H9 (cell line): ENCODE data around the gene ACTL6B. TPM values are rescaled to one million over a fixed set of nuclear protein-coding genes. Genes with fewer than 3 reads are reported as not detected.

Experiments
- DNase-seq: peaks from one replicate; pipeline ENCODE4 v3.0.0-alpha.2; 2017
- H2AFZ ChIP-seq: one replicate; pipeline ENCODE4 v1.6.1; 2013; ENCODE audit warnings: mild to moderate bottlenecking, low read length, control low read depth, moderate library complexity
- H2AK5ac ChIP-seq: 2 replicates; pipeline ENCODE4 v1.6.1; 2013; ENCODE audit warnings: low read length, control low read depth, mixed read lengths; ENCODE audit not compliant: insufficient read length
- H2BK120ac ChIP-seq: one replicate; pipeline ENCODE4 v1.6.1; 2013; ENCODE audit warnings: low read depth, mild to moderate bottlenecking, low read length, control low read depth, inconsistent platforms; ENCODE audit not compliant: poor library complexity, severe bottlenecking
- H2BK12ac ChIP-seq: 2 replicates; pipeline ENCODE4 v1.6.1; 2013; ENCODE audit warnings: low read length, control low read depth, mixed read lengths, low read depth; ENCODE audit not compliant: insufficient read length
- H2BK15ac ChIP-seq: 2 replicates; pipeline ENCODE4 v1.6.1; 2013; ENCODE audit warnings: low read depth, low read length, control low read depth
- H2BK20ac ChIP-seq: one replicate; pipeline ENCODE4 v1.6.1; 2013; ENCODE audit warnings: low read depth, mild to moderate bottlenecking, low read length, control low read depth, inconsistent platforms; ENCODE audit not compliant: poor library complexity, severe bottlenecking
- H2BK5ac ChIP-seq: 2 replicates; pipeline ENCODE4 v1.6.1; 2013; ENCODE audit warnings: low read length, control low read depth, mixed read lengths; ENCODE audit not compliant: insufficient read length
- H3K14ac ChIP-seq: 2 replicates; pipeline ENCODE4 v1.6.1; 2013; ENCODE audit warnings: low read length, control low read depth; ENCODE audit not compliant: insufficient read depth
- H3K18ac ChIP-seq: 2 replicates; pipeline ENCODE4 v1.6.1; 2013; ENCODE audit warnings: low read depth, mild to moderate bottlenecking, mixed read lengths, low read length, control low read depth; ENCODE audit not compliant: insufficient read length
- H3K23ac ChIP-seq: 2 replicates; pipeline ENCODE4 v1.6.1; 2013; ENCODE audit warnings: low read length, control low read depth, mixed read lengths, low read depth; ENCODE audit not compliant: insufficient read length
- H3K23me2 ChIP-seq: 2 replicates; pipeline ENCODE4 v1.6.1; 2013; ENCODE audit warnings: low read depth, mild to moderate bottlenecking, mixed read lengths, low read length, control low read depth; ENCODE audit not compliant: insufficient read length, poor library complexity, severe bottlenecking
- H3K27ac ChIP-seq: 2 replicates; pipeline ENCODE4 v1.5.1; 2013; ENCODE audit warnings: low read length, control low read depth, mixed read lengths, low read depth; ENCODE audit not compliant: insufficient read length
- H3K27me3 ChIP-seq: 2 replicates; pipeline ENCODE4 v1.6.1; 2013; ENCODE audit warnings: low read length, control low read depth, inconsistent platforms; ENCODE audit not compliant: insufficient read depth
- H3K4ac ChIP-seq: 2 replicates; pipeline ENCODE4 v1.6.1; 2013; ENCODE audit warnings: low read depth, mild to moderate bottlenecking, control low read depth, inconsistent platforms, low read length, moderate library complexity
- H3K4me1 ChIP-seq: 2 replicates; pipeline ENCODE4 v1.6.1; 2013; ENCODE audit warnings: low read length, control low read depth, inconsistent platforms; ENCODE audit not compliant: insufficient read depth
- H3K4me2 ChIP-seq: 2 replicates; pipeline ENCODE4 v1.6.1; 2013; ENCODE audit warnings: low read length, control low read depth, mixed read lengths; ENCODE audit not compliant: insufficient read length, insufficient read depth
- H3K56ac ChIP-seq: 2 replicates; pipeline ENCODE4 v1.6.1; 2013; ENCODE audit warnings: low read depth, mild to moderate bottlenecking, mixed read lengths, low read length, control low read depth; ENCODE audit not compliant: insufficient read length
- H3K79me1 ChIP-seq: 2 replicates; pipeline ENCODE4 v1.6.1; 2013; ENCODE audit warnings: low read depth, mild to moderate bottlenecking, moderate library complexity, low read length, control low read depth, inconsistent platforms; ENCODE audit not compliant: insufficient read depth, poor library complexity, severe bottlenecking
- H3K79me2 ChIP-seq: 2 replicates; pipeline ENCODE4 v1.6.1; 2013; ENCODE audit warnings: low read length, control low read depth, inconsistent platforms; ENCODE audit not compliant: insufficient read depth
- H3K9ac ChIP-seq: 2 replicates; pipeline ENCODE4 v1.6.1; 2013; ENCODE audit warnings: low read length, control low read depth, mixed read lengths; ENCODE audit not compliant: insufficient read length; ENCODE audit errors: extremely low read depth
- H3K9me3 ChIP-seq: one replicate; pipeline ENCODE4 v1.6.1; 2013; ENCODE audit warnings: low read depth, low read length, inconsistent platforms; ENCODE audit not compliant: control insufficient read depth
- H3T11ph ChIP-seq: one replicate; pipeline ENCODE4 v1.6.1; 2013; ENCODE audit warnings: mild to moderate bottlenecking, low read length, control low read depth, inconsistent platforms
- H4K20me1 ChIP-seq: one replicate; pipeline ENCODE4 v1.6.1; 2013; ENCODE audit not compliant: control insufficient read depth, insufficient read length, insufficient read depth
- H4K5ac ChIP-seq: 2 replicates; pipeline ENCODE4 v1.6.1; 2013; ENCODE audit warnings: low read depth, mild to moderate bottlenecking, mixed read lengths, low read length, control low read depth; ENCODE audit not compliant: insufficient read length
- H4K8ac ChIP-seq: replicated peaks from 2 replicates; pipeline ENCODE4 v1.6.1; 2013; ENCODE audit warnings: low read length, control low read depth, mixed read lengths, low read depth; ENCODE audit not compliant: insufficient read length
- H4K91ac ChIP-seq: 2 replicates; pipeline ENCODE4 v1.6.1; 2013; ENCODE audit warnings: low read depth, mild to moderate bottlenecking, moderate library complexity, mixed read lengths, low read length, control low read depth; ENCODE audit not compliant: insufficient read length
- H3K27ac Mint-ChIP-seq, 3 experiments: 2 replicates in 2 of 3; 3 replicates in 1 of 3; pipeline ENCODE4 v1.8.0; 2020 to 2021; ENCODE audit warnings: mixed read lengths in 3 of 3, mild to moderate bottlenecking in 1 of 3, moderate library complexity in 1 of 3
- H3K27me3 Mint-ChIP-seq: 2 replicates; pipeline ENCODE4 v1.8.0; 2021; ENCODE audit warnings: low read depth, mild to moderate bottlenecking, moderate library complexity, mixed read lengths
- H3K36me3 Mint-ChIP-seq, 3 experiments: 2 replicates in 2 of 3; 3 replicates in 1 of 3; pipeline ENCODE4 v1.8.0; 2020 to 2021; ENCODE audit warnings: low read depth in 3 of 3, mixed read lengths in 3 of 3; ENCODE audit not compliant: insufficient read depth in 1 of 3
- H3K4me1 Mint-ChIP-seq, 2 experiments: 2 replicates each; pipeline ENCODE4 v1.8.0; 2020; ENCODE audit warnings: mixed read lengths in 2 of 2
- H3K4me3 Mint-ChIP-seq, 2 experiments: 2 replicates in 1 of 2; 3 replicates in 1 of 2; pipeline ENCODE4 v1.8.0; 2020 to 2021; ENCODE audit warnings: mild to moderate bottlenecking in 2 of 2, mixed read lengths in 2 of 2, moderate library complexity in 1 of 2
- H3K9me3 Mint-ChIP-seq, 2 experiments: 2 replicates in 1 of 2; 3 replicates in 1 of 2; pipeline ENCODE4 v1.8.0; 2020; ENCODE audit warnings: mild to moderate bottlenecking in 2 of 2, mixed read lengths in 2 of 2, moderate library complexity in 1 of 2
- WGBS: extraction: QIAGEN DNeasy Blood & Tissue Kit; methylation state at CpG from one replicate; pipeline ENCODE4 v1.1.7; 2013; ENCODE audit warnings: missing lambda C conversion rate, low lambda C conversion rate, mixed read lengths; ENCODE audit not compliant: insufficient read length; ENCODE audit errors: extremely low coverage; 5-methylcytosine and 5-hydroxymethylcytosine counted together
- total RNA-seq: library from RNA; stranded (reverse); gene quantifications from 2 replicates; pipeline ENCODE4 v1.2.1, GENCODE V29; 2021
- TF ChIP-seq, protein P1 (sequence below): fragments of 200-600 bp; sonication (generic); conservative IDR thresholded peaks from 3 replicates; pipeline ENCODE4 v1.8.0; 2021; ENCODE audit warnings: antibody characterized with exemption, mild to moderate bottlenecking

Gene ACTL6B
- total RNA-seq, 1 experiment from 2014 or later, result 0.50 TPM

DNA sequence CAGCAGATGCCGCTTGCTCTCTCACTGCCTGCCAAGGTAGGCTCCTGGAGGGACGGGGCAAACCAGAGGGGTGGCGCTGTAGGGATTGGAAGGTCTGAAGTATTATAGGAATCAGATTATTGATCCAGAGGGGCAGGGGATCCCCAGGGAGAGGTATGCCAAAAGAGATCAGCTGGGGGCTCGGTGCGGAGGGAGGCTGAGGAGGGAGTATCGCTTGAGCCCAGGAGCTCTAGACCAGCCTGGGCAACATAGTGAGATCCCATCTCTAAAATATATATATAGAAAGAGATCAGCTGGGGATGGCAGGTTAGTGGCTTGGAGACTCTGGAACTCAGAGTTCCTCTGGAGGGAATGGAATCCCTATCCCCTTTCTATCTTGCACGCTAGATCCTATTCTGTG lies 61.1 kb downstream of the ACTL6B start:
- no peak overlapping the region for H4K91ac ChIP-seq
- WGBS, result no CpG with 5 or more reads among the region's 7 CpGs

More for the DNA sequence above, 61.1 kb downstream of the ACTL6B start:
- H2BK5ac ChIP-seq, result no peak overlapping the region
- TF ChIP-seq, protein P1, sequence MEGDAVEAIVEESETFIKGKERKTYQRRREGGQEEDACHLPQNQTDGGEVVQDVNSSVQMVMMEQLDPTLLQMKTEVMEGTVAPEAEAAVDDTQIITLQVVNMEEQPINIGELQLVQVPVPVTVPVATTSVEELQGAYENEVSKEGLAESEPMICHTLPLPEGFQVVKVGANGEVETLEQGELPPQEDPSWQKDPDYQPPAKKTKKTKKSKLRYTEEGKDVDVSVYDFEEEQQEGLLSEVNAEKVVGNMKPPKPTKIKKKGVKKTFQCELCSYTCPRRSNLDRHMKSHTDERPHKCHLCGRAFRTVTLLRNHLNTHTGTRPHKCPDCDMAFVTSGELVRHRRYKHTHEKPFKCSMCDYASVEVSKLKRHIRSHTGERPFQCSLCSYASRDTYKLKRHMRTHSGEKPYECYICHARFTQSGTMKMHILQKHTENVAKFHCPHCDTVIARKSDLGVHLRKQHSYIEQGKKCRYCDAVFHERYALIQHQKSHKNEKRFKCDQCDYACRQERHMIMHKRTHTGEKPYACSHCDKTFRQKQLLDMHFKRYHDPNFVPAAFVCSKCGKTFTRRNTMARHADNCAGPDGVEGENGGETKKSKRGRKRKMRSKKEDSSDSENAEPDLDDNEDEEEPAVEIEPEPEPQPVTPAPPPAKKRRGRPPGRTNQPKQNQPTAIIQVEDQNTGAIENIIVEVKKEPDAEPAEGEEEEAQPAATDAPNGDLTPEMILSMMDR, result no peak
- H3K36me3 Mint-ChIP-seq, result peaks cover 5 to 47% (median 9%) of the 10 kb centered on the region in 3 experiments; a peak in 5 of 7 replicates
- H3K9me3 ChIP-seq, result no peaks in the 10 kb centered on the region
- no peak overlapping the region for H3K27ac ChIP-seq
- no peak overlapping the region for H3K4me3 Mint-ChIP-seq
- H3K27me3 Mint-ChIP-seq, result peaks cover 30% of the 10 kb centered on the region
- no peak overlapping the region for H3K18ac ChIP-seq
- no peak overlapping the region for H3K23ac ChIP-seq
- no peaks in the 10 kb centered on the region for H3K79me1 ChIP-seq
- H2AFZ ChIP-seq, result no peak overlapping the region
- no peak overlapping the region for H3K56ac ChIP-seq
- no peak overlapping the region for H4K5ac ChIP-seq
- no peaks in the 10 kb centered on the region for H3K4me1 ChIP-seq
- H4K8ac ChIP-seq, result no peak overlapping the region
- H3K4me2 ChIP-seq, result no peak overlapping the region
- H2AK5ac ChIP-seq, result no peak overlapping the region
- no peaks in the 10 kb centered on the region for H3K9me3 Mint-ChIP-seq
- H3K27me3 ChIP-seq, result no peaks in the 10 kb centered on the region
- H3K4ac ChIP-seq, result no peak overlapping the region
- DNase-seq, result no peak
- no peak overlapping the region for H3T11ph ChIP-seq
- no peak overlapping the region for H2BK15ac ChIP-seq
- H3K27ac Mint-ChIP-seq, result no peak overlapping the region; a peak in 1 of 7 replicates
- no peak overlapping the region for H3K14ac ChIP-seq
- H3K79me2 ChIP-seq, result no peaks in the 10 kb centered on the region
- no peaks in the 10 kb centered on the region for H4K20me1 ChIP-seq
- no peak overlapping the region for H2BK12ac ChIP-seq
- peaks cover 4 to 5% of the 10 kb centered on the region in 2 experiments for H3K4me1 Mint-ChIP-seq
- no peak overlapping the region for H2BK120ac ChIP-seq
- H3K9ac ChIP-seq, result no peak overlapping the region
- no peak overlapping the region for H2BK20ac ChIP-seq
- H3K23me2 ChIP-seq, result no peaks in the 10 kb centered on the region

Other genes with a start within 250 kb of the ACTL6B start
- 1.1 and 1.3 TPM in 2 replicates for gene ZCWPW1, start 227.7 kb downstream of the ACTL6B start, total RNA-seq
- gene MEPCE, start 226.6 kb downstream of the ACTL6B start, total RNA-seq, result 68.0 and 69.0 TPM in 2 replicates
- 37.4 and 40.2 TPM in 2 replicates for gene PPP1R35, start 220.0 kb downstream of the ACTL6B start, total RNA-seq
- 0.39 TPM in 1 of 2 replicates, not detected in the other for gene SPACDR, start 192.2 kb downstream of the ACTL6B start, total RNA-seq
- 17.2 and 17.5 TPM in 2 replicates for gene TSC22D4, start 177.2 kb downstream of the ACTL6B start, total RNA-seq
- gene NYAP1, start 172.5 kb downstream of the ACTL6B start, total RNA-seq, result 3.2 and 4.0 TPM in 2 replicates
- 11.2 and 12.7 TPM in 2 replicates for gene AGFG2, start 117.2 kb downstream of the ACTL6B start, total RNA-seq
- gene SAP25, start 82.5 kb downstream of the ACTL6B start, total RNA-seq, result 4.2 and 5.1 TPM in 2 replicates
- 36.8 and 39.1 TPM in 2 replicates for gene LRCH4, start 70.3 kb downstream of the ACTL6B start, total RNA-seq
- 0.85 and 1.3 TPM in 2 replicates for gene FBXO24, start 70.1 kb downstream of the ACTL6B start, total RNA-seq
- gene PCOLCE, start 54.1 kb downstream of the ACTL6B start, total RNA-seq, result 25.8 and 26.1 TPM in 2 replicates
- 16.7 and 17.5 TPM in 2 replicates for gene MOSPD3, start 43.9 kb downstream of the ACTL6B start, total RNA-seq
- gene TFR2, start 14.9 kb downstream of the ACTL6B start, total RNA-seq, result 1.9 and 2.3 TPM in 2 replicates
- gene GNB2, start 17.3 kb upstream of the ACTL6B start, total RNA-seq, result 171 and 174 TPM in 2 replicates
- gene GIGYF1, start 37.8 kb upstream of the ACTL6B start, total RNA-seq, result 101 and 104 TPM in 2 replicates
- 96.7 and 96.9 TPM in 2 replicates for gene POP7, start 49.7 kb upstream of the ACTL6B start, total RNA-seq
- 0.33 and 0.44 TPM in 2 replicates for gene EPO, start 64.0 kb upstream of the ACTL6B start, total RNA-seq
- not detected in 2 replicates for gene ZAN, start 77.1 kb upstream of the ACTL6B start, total RNA-seq
- gene EPHB4, start 171.1 kb upstream of the ACTL6B start, total RNA-seq, result 132 and 135 TPM in 2 replicates
- gene SLC12A9, start 196.3 kb upstream of the ACTL6B start, total RNA-seq, result 42.3 and 43.0 TPM in 2 replicates
- gene TRIP6, start 210.9 kb upstream of the ACTL6B start, total RNA-seq, result 120 and 122 TPM in 2 replicates
- gene SRRT, start 218.7 kb upstream of the ACTL6B start, total RNA-seq, result 373 and 382 TPM in 2 replicates
- gene UFSP1, start 233.3 kb upstream of the ACTL6B start, total RNA-seq, result 4.3 and 4.6 TPM in 2 replicates
- 5.7 and 7.0 TPM in 2 replicates for gene ACHE, start 239.4 kb upstream of the ACTL6B start, total RNA-seq